ENCODE measurements around the gene CBFB. TPM values are rescaled to one million over a fixed set of nuclear protein-coding genes. Genes with fewer than 3 reads are reported as not detected.

CBFB gene
- total RNA-seq, 2 donors from 2014 or later: 25.7 to 49.3 TPM

GRCh38 chr16:67129422-67129821 is 100.5 kb downstream of the CBFB start:
- Histone ChIP-seq H3K36me3 (peaks cover 57% of the 10 kb centered on the region), H3K9me3 (no peaks in the 10 kb centered on the region), H3K4me3 (no peak overlapping the region), H3K27me3 (no peaks in the 10 kb centered on the region), H3K4me1 (no peaks in the 10 kb centered on the region), H3K27ac (no peak overlapping the region)
- no peak for TF ChIP-seq CTCF (IDR thresholded peaks at IDR 0.05)
- no peak for DNase-seq (ENCODE audit: low spot score)

- Histone ChIP-seq H3K27ac (no peak overlapping the region), H3K27me3 (no peaks in the 10 kb centered on the region), H3K4me1 (no peaks in the 10 kb centered on the region), H3K4me3 (no peak overlapping the region), H3K9me3 (no peaks in the 10 kb centered on the region), H3K36me3 (peaks cover 95% of the 10 kb centered on the region)
- no peak for TF ChIP-seq CTCF (IDR thresholded peaks at IDR 0.05)
- no peak for DNase-seq (ENCODE audit: low spot score)
Measured at GRCh38 chr16:67137605-67138004, 108.7 kb downstream of the CBFB start.

- Histone ChIP-seq H3K4me1 (no peaks in the 10 kb centered on the region), H3K27me3 (no peaks in the 10 kb centered on the region), H3K36me3 (peaks cover 97% of the 10 kb centered on the region), H3K27ac (no peak overlapping the region), H3K9me3 (no peaks in the 10 kb centered on the region), H3K4me3 (no peak overlapping the region)
- TF ChIP-seq CTCF (IDR thresholded peaks at IDR 0.05): no peak
- no peak for DNase-seq (ENCODE audit: low spot score)
Measured at GRCh38 chr16:67141391-67141790, 112.4 kb downstream of the CBFB start.

- H3K4me3 ChIP-seq: no peak overlapping the region
- peaks cover 97% of the 10 kb centered on the region for H3K36me3 ChIP-seq
- no peak overlapping the region for H3K27ac ChIP-seq
- no peak for DNase-seq (ENCODE audit: low spot score)
- no peaks in the 10 kb centered on the region for H3K4me1 ChIP-seq
- no peaks in the 10 kb centered on the region for H3K9me3 ChIP-seq
- H3K27me3 ChIP-seq: no peaks in the 10 kb centered on the region
- TF ChIP-seq CTCF (IDR thresholded peaks at IDR 0.05): no peak
Measured at GRCh38 chr16:67142342-67142741, 113.4 kb downstream of the CBFB start.

GRCh38 chr16:67144943-67145342 is 116.0 kb downstream of the CBFB start:
- TF ChIP-seq CTCF (IDR thresholded peaks at IDR 0.05): no peak
- no peaks in the 10 kb centered on the region for H3K27me3 ChIP-seq
- H3K36me3 ChIP-seq: peaks cover 78% of the 10 kb centered on the region
- H3K4me1 ChIP-seq: peaks cover 0 to 3% of the 10 kb centered on the region in 2 donors
- H3K9me3 ChIP-seq: no peaks in the 10 kb centered on the region
- H3K4me3 ChIP-seq: no peak overlapping the region
- H3K27ac ChIP-seq: no peak overlapping the region
- no peak for DNase-seq (ENCODE audit: low spot score)

GRCh38 chr16:67145746-67146145 is 116.8 kb downstream of the CBFB start:
- Histone ChIP-seq H3K36me3 (peaks cover 70% of the 10 kb centered on the region), H3K4me1 (peaks cover 0 to 11% of the 10 kb centered on the region in 2 donors), H3K27me3 (no peaks in the 10 kb centered on the region), H3K4me3 (no peak overlapping the region), H3K9me3 (no peaks in the 10 kb centered on the region), H3K27ac (no peak overlapping the region)
- no peak for DNase-seq (ENCODE audit: low spot score)
- no peak for TF ChIP-seq CTCF (IDR thresholded peaks at IDR 0.05)
